ENCODE results near the gene NPY4R2. TPM values are rescaled to one million over a fixed set of nuclear protein-coding genes. Genes with fewer than 3 reads are reported as not detected.

NPY4R2 gene
- total and polyA plus RNA-seq, 10 of the 15 experiments (the other 5 are each of a cell fraction or from before 2014, with no cell fraction given), result not detected

Other genes with a start within 250 kb of the NPY4R2 start
- gene SYT15B, start 155.1 kb upstream of the NPY4R2 start, total RNA-seq (2014; rRNA removed), result not detected in 2 replicates
- not detected in 2 replicates for gene SYT15B, start 155.1 kb upstream of the NPY4R2 start, total RNA-seq (2014; rRNA removed; fragmentation: Illumina TruSeq; extraction: Trizol)
- 0.18 TPM in 1 of 2 replicates, not detected in the other for gene SYT15B, start 155.1 kb upstream of the NPY4R2 start, total RNA-seq (2021)
- gene SYT15B, start 155.1 kb upstream of the NPY4R2 start, polyA plus RNA-seq (2011; rRNA removed), result 0.03 TPM in 1 of 2 replicates, not detected in the other
- not detected in 2 replicates for gene SYT15B, start 155.1 kb upstream of the NPY4R2 start, polyA plus RNA-seq (2014; fragmentation: Illumina TruSeq; extraction: Trizol)
- gene SYT15B, start 155.1 kb upstream of the NPY4R2 start, polyA plus RNA-seq (2014; fragmentation: Nextera tagmentation; extraction: Ambion mirVana), result not detected
- not detected in 2 replicates for gene SYT15B, start 155.1 kb upstream of the NPY4R2 start, polyA plus RNA-seq (2014; rRNA removed)
- not detected for gene SYT15B, start 155.1 kb upstream of the NPY4R2 start, polyA plus RNA-seq (2016; fragmentation: Nextera tagmentation; extraction: Ambion mirVana)
- not detected in 2 replicates for gene FAM25C, start 81.1 kb downstream of the NPY4R2 start, total RNA-seq (2014; rRNA removed)
- gene FAM25C, start 81.1 kb downstream of the NPY4R2 start, total RNA-seq (2014; rRNA removed; fragmentation: Illumina TruSeq; extraction: Trizol), result not detected in 2 replicates
- not detected in 2 replicates for gene FAM25C, start 81.1 kb downstream of the NPY4R2 start, total RNA-seq (2021)
- not detected in 2 replicates for gene FAM25C, start 81.1 kb downstream of the NPY4R2 start, polyA plus RNA-seq (2011; rRNA removed)
- gene FAM25C, start 81.1 kb downstream of the NPY4R2 start, polyA plus RNA-seq (2014; fragmentation: Illumina TruSeq; extraction: Trizol), result not detected in 2 replicates
- gene FAM25C, start 81.1 kb downstream of the NPY4R2 start, polyA plus RNA-seq (2014; fragmentation: Nextera tagmentation; extraction: Ambion mirVana), result not detected
- gene FAM25C, start 81.1 kb downstream of the NPY4R2 start, polyA plus RNA-seq (2014; rRNA removed), result not detected in 2 replicates
- not detected for gene FAM25C, start 81.1 kb downstream of the NPY4R2 start, polyA plus RNA-seq (2016; fragmentation: Nextera tagmentation; extraction: Ambion mirVana)